GM12891 (cell line): Measurements from ENCODE around the gene RARRES1.

Experiments used
- POLR2A ChIP-seq: IDR thresholded peaks from 2 replicates; pipeline ENCODE4 v1.6.1; 2011; ENCODE audit warnings: low read depth, low read length, control low read depth
- POU2F2 ChIP-seq: IDR thresholded peaks from 2 replicates; pipeline ENCODE4 v1.6.1; 2011; ENCODE audit warnings: low read depth, mild to moderate bottlenecking, control low read depth, low read length, moderate library complexity
- SPI1 ChIP-seq: IDR thresholded peaks from 2 replicates; pipeline ENCODE4 v1.6.1; 2011; ENCODE audit warnings: low read depth, low read length, control low read depth

DNA sequence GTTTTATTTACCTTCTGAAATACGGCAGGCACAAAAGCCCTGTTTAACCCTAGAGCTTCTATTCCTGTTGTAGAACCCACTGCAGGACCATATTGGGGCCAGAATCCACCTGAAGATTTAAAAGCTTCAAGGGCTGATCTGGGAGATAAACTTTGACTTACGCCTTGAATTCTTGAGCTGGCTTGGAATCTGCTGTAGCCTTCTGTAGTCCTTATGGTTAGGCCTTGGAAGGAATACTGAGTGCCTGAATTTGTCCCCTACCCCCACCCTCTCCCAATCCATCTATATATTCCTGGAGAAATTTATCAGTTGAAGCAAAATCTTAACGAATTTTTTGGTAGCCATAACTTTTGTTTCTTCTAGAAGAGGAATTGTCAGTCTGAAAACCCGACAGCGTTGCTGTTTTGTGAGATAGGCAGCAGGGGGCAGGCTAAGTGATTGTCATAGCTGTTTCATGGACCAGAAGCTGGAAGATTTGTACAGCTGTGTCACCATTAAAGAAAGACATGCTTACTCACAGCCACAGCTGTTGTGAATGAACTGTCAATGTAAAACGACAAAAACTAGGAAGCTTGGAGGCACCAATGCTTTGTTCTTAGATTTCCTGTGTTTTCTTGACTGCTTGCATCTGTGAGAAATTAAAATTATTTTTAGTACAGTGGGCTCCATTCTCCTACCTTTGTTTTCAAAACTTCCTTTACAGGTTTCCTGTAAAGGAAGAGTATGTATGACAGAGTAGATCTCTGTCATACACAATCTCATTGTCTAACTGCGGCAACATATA is 72.6 kb downstream of the RARRES1 start:
- no peak for TF ChIP-seq POLR2A
- TF ChIP-seq POU2F2, result no peak
- TF ChIP-seq SPI1, result no peak
